Upper lobe of left lung (tissue), 4 donors: ENCODE data around the gene CLHC1.

Experiments
- EP300 ChIP-seq, 4 donors: sonication (generic); formaldehyde crosslinking; IDR thresholded peaks; one replicate each; pipeline ENCODE4 v1.5.1; 2017; ENCODE audit warnings: antibody characterized with exemption in 4 of 4, control low read depth in 2 of 4
- POLR2A ChIP-seq, 4 donors: fragments of 450-650 bp; IDR thresholded peaks; one replicate each; pipeline ENCODE4 v1.5.1; 2016 to 2017; ENCODE audit warnings: antibody characterized with exemption in 4 of 4, mild to moderate bottlenecking in 2 of 4
- TF ChIP-seq, protein P1 (sequence below), 6 experiments: fragments of 450-650 bp in 4 of 6; fragments of 200-600 bp in 2 of 6; sonication (generic) in 2 of 6; IDR thresholded peaks; one replicate each; pipeline ENCODE4 v1.5.1; 2016 to 2019; ENCODE audit warnings: antibody characterized with exemption in 6 of 6

DNA sequence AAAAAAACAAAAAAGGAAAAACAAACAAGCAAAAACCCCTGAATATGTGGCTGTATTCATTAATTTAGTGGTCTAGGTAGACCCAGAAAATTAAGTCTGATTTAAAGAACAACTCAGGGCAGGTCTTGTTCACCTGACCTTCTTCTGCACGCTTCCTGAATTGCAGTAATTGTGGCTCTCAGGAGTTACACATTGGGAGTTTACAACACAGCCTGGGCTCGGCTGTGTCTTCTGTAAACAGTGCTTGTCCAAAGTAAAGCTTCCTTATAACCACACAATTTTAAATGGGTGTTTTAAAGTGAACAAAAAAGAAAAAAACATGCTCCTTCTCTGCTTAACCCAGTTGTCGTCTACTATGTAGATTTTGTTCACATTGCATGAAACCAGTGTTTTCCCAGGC is 45.2 kb upstream of the CLHC1 start:
- TF ChIP-seq, protein P1, sequence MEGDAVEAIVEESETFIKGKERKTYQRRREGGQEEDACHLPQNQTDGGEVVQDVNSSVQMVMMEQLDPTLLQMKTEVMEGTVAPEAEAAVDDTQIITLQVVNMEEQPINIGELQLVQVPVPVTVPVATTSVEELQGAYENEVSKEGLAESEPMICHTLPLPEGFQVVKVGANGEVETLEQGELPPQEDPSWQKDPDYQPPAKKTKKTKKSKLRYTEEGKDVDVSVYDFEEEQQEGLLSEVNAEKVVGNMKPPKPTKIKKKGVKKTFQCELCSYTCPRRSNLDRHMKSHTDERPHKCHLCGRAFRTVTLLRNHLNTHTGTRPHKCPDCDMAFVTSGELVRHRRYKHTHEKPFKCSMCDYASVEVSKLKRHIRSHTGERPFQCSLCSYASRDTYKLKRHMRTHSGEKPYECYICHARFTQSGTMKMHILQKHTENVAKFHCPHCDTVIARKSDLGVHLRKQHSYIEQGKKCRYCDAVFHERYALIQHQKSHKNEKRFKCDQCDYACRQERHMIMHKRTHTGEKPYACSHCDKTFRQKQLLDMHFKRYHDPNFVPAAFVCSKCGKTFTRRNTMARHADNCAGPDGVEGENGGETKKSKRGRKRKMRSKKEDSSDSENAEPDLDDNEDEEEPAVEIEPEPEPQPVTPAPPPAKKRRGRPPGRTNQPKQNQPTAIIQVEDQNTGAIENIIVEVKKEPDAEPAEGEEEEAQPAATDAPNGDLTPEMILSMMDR (IDR thresholded peaks at IDR 0.05), result no peak
- TF ChIP-seq POLR2A (IDR thresholded peaks at IDR 0.05), result no peak
- TF ChIP-seq EP300 (IDR thresholded peaks at IDR 0.05), result no peak
